ENCODE results near the gene SRA1. TPM values are rescaled to one million over a fixed set of nuclear protein-coding genes. Genes with fewer than 3 reads are reported as not detected.

SRA1 gene
- total RNA-seq, 1 donor from 2014 or later, result 17.1 TPM

- Mint-ChIP-seq H3K9me3 (ENCODE audit: unreplicated experiment) (no peaks in the 10 kb centered on the region), H3K4me3 (ENCODE audit: unreplicated experiment) (no peak overlapping the region), H3K27me3 (ENCODE audit: unreplicated experiment) (no peaks in the 10 kb centered on the region), H3K27ac (ENCODE audit: unreplicated experiment) (no peak overlapping the region), H3K36me3 (ENCODE audit: low read depth, unreplicated experiment) (no peaks in the 10 kb centered on the region), H3K4me1 (ENCODE audit: unreplicated experiment) (no peaks in the 10 kb centered on the region)
- no peak for DNase-seq (ENCODE audit: low spot score)
- TF ChIP-seq, protein P1, sequence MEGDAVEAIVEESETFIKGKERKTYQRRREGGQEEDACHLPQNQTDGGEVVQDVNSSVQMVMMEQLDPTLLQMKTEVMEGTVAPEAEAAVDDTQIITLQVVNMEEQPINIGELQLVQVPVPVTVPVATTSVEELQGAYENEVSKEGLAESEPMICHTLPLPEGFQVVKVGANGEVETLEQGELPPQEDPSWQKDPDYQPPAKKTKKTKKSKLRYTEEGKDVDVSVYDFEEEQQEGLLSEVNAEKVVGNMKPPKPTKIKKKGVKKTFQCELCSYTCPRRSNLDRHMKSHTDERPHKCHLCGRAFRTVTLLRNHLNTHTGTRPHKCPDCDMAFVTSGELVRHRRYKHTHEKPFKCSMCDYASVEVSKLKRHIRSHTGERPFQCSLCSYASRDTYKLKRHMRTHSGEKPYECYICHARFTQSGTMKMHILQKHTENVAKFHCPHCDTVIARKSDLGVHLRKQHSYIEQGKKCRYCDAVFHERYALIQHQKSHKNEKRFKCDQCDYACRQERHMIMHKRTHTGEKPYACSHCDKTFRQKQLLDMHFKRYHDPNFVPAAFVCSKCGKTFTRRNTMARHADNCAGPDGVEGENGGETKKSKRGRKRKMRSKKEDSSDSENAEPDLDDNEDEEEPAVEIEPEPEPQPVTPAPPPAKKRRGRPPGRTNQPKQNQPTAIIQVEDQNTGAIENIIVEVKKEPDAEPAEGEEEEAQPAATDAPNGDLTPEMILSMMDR (IDR thresholded peaks at IDR 0.05; ENCODE audit: unreplicated experiment), result no peak
Measured at GRCh38 chr5:140602147-140602546, 44.9 kb upstream of the SRA1 start.

DNA sequence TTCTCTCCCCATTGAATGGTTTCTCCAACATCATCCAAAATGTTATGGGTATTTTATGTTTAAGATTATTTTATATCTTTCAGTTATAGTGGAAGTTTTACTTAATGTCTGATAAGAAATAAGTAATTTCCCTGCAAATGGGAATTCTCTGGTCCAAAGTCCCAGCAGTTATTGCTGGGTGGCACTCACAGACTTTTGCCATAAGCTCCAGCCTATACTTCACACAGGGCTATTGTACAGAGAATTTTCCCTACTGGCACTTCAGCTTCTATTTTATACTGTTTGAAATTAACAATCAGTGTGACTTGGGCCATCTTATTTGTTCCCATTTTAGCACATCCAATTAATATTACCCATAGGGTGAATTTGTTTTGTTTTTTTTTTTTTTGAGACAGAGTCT lies 42.8 kb upstream of the SRA1 start:
- no peak for DNase-seq (ENCODE audit: low spot score)
- no peak overlapping the region for H3K27ac Mint-ChIP-seq (ENCODE audit: unreplicated experiment)
- H3K27me3 Mint-ChIP-seq (ENCODE audit: unreplicated experiment), result peaks cover 1% of the 10 kb centered on the region
- H3K9me3 Mint-ChIP-seq (ENCODE audit: unreplicated experiment), result no peaks in the 10 kb centered on the region
- TF ChIP-seq, protein P1 (IDR thresholded peaks at IDR 0.05; ENCODE audit: unreplicated experiment), result no peak
- H3K36me3 Mint-ChIP-seq (ENCODE audit: low read depth, unreplicated experiment), result no peaks in the 10 kb centered on the region
- no peaks in the 10 kb centered on the region for H3K4me1 Mint-ChIP-seq (ENCODE audit: unreplicated experiment)
- no peak overlapping the region for H3K4me3 Mint-ChIP-seq (ENCODE audit: unreplicated experiment)

DNA sequence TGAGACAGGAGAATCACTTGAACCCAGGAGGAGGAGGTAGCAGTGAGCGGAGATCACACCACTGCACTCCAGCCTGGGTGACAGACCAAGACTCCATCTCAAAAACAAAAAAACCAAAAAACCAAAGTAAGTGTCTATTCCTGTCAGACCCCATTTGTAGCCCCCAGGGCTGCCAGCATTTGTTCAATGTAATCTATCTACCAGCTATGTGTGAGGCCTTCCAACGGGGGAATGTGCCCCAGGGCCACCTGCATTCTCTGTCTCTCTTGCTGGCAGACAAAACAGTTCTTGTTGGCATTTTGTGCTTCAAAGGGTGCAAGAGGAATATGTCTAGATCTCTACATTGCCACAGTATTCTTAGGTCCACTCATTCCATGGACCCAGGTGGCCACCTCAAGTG lies 41.6 kb upstream of the SRA1 start:
- H3K4me3 Mint-ChIP-seq (ENCODE audit: unreplicated experiment), result no peak overlapping the region
- no peak overlapping the region for H3K27ac Mint-ChIP-seq (ENCODE audit: unreplicated experiment)
- DNase-seq (ENCODE audit: low spot score), result no peak
- H3K9me3 Mint-ChIP-seq (ENCODE audit: unreplicated experiment), result no peaks in the 10 kb centered on the region
- TF ChIP-seq, protein P1 (IDR thresholded peaks at IDR 0.05; ENCODE audit: unreplicated experiment), result no peak
- no peaks in the 10 kb centered on the region for H3K4me1 Mint-ChIP-seq (ENCODE audit: unreplicated experiment)
- no peaks in the 10 kb centered on the region for H3K36me3 Mint-ChIP-seq (ENCODE audit: low read depth, unreplicated experiment)
- peaks cover 2% of the 10 kb centered on the region for H3K27me3 Mint-ChIP-seq (ENCODE audit: unreplicated experiment)

- peaks cover 2% of the 10 kb centered on the region for H3K27me3 Mint-ChIP-seq (ENCODE audit: unreplicated experiment)
- no peak overlapping the region for H3K4me3 Mint-ChIP-seq (ENCODE audit: unreplicated experiment)
- no peak overlapping the region for H3K27ac Mint-ChIP-seq (ENCODE audit: unreplicated experiment)
- H3K36me3 Mint-ChIP-seq (ENCODE audit: low read depth, unreplicated experiment), result no peaks in the 10 kb centered on the region
- no peak for DNase-seq (ENCODE audit: low spot score)
- no peaks in the 10 kb centered on the region for H3K4me1 Mint-ChIP-seq (ENCODE audit: unreplicated experiment)
- TF ChIP-seq, protein P1 (IDR thresholded peaks at IDR 0.05; ENCODE audit: unreplicated experiment), result no peak
- no peaks in the 10 kb centered on the region for H3K9me3 Mint-ChIP-seq (ENCODE audit: unreplicated experiment)
Measured at GRCh38 chr5:140596321-140596741, 39.1 kb upstream of the SRA1 start.

DNA sequence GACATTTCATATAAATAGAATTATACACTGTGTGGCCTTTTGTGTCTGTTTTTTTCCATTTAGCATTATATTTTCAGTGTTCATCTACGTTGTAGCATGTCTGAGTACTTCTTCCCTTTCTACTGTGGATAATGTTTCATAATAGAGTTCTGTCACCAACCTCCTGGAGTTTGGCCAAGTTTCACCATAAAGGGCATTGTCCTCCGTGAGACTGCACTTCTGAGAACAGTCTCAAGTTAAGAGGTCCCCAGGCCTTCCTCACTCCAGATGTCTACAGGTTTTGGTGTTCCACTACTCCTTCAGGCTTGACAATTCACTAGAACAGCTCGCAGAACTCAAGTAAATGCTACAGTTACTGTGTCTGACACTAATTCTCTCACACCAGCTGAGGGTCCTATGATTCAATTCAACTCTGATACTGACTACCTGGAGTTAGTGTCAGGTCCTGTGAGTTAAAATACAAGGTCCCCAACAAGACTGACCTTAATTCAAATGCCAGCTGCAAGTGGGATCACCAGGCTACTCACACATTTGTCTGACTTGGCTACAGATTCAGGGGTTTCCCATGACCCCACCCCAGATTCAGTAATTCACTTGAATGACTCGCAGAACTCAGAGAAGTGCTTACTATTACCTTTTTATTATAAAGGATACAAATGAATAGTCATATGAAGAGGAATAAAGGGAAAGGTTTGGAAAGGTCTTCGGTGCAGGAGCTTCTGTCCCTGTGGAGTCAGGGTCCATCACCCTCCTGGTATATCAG lies 38.4 kb upstream of the SRA1 start:
- Mint-ChIP-seq H3K4me1 (ENCODE audit: unreplicated experiment) (no peaks in the 10 kb centered on the region), H3K27me3 (ENCODE audit: unreplicated experiment) (peaks cover 2% of the 10 kb centered on the region), H3K4me3 (ENCODE audit: unreplicated experiment) (no peak overlapping the region), H3K9me3 (ENCODE audit: unreplicated experiment) (no peaks in the 10 kb centered on the region), H3K36me3 (ENCODE audit: low read depth, unreplicated experiment) (no peaks in the 10 kb centered on the region), H3K27ac (ENCODE audit: unreplicated experiment) (peak overlapping the region; percentile 38)
- TF ChIP-seq, protein P1 (IDR thresholded peaks at IDR 0.05; ENCODE audit: unreplicated experiment), result no peak
- DNase-seq (ENCODE audit: low spot score), result no peak

All from endothelial cell (in vitro differentiated cells).